K562 (cell line): ENCODE measurements around the gene RAP1GAP2. TPM values are rescaled to one million over a fixed set of nuclear protein-coding genes. Genes with fewer than 3 reads are reported as not detected.
A peak's percentile ranks its signal among the peaks of the same experiment; 100 is the strongest.

Experiments used
- ATAC-seq: fragments of 200-7000 bp; cut with Tn5 transposase; 3 replicates; pipeline ENCODE4 v1.9.1; 2020; ENCODE audit warnings: moderate library complexity
- BruUV-seq: library from RNA; stranded (reverse); fragments of 400-500 nt; replicated peaks from 2 replicates; lab custom pipeline; 2021; lab: Mats Ljungman, UMichigan
- CTCF ChIA-PET: fragments of 300-600 bp; formaldehyde crosslinking; extraction: SDS; loops from one replicate; lab custom pipeline; 2021; ENCODE audit warnings: low intra/inter-chr PET ratio; lab: Yijun Ruan, JAX
- POLR2A ChIA-PET: fragments of 300-600, 350-650 bp; sonication (Branson Sonifier 250); formaldehyde crosslinking; extraction: SDS; loops from one replicate; lab custom pipeline; 2021; ENCODE audit warnings: antibody characterized with exemption, inconsistent platforms; lab: Yijun Ruan, JAX
- DNase-seq, 4 experiments: peaks; one replicate each; pipeline versions ENCODE4 v3.0.0 to v3.0.0-alpha.2; 2011 to 2018; ENCODE audit warnings: low spot score in 3 of 4, mixed read lengths in 3 of 4; ENCODE audit errors: extremely low read depth in 1 of 4
- FAIRE-seq: peaks from 2 replicates; lab custom pipeline; 2011; peaks lifted over from hg19 to GRCh38; lab: Jason Lieb, UNC
- H2AFZ ChIP-seq: 2 replicates; pipeline ENCODE4 v1.6.0; 2011; ENCODE audit warnings: low read depth, low read length, control low read depth, inconsistent platforms
- H3K27ac ChIP-seq: fragments of 200-600 bp; 3 replicates; pipeline ENCODE4 v1.8.0; 2011; ENCODE audit warnings: low read depth, mild to moderate bottlenecking, control low read depth, inconsistent platforms, low read length, moderate library complexity, mixed read lengths; ENCODE audit errors: extremely low read depth
- H3K27me3 ChIP-seq, 2 experiments: fragments of 300-600 bp in 1 of 2; 2 replicates in 1 of 2; 3 replicates in 1 of 2; pipeline versions ENCODE4 v1.6.0 to v1.8.0; 2011; ENCODE audit warnings: inconsistent platforms in 2 of 2, low read length in 2 of 2, mild to moderate bottlenecking in 1 of 2, mixed read lengths in 1 of 2, moderate library complexity in 1 of 2; ENCODE audit not compliant: control insufficient read depth in 2 of 2, insufficient read depth in 2 of 2
- H3K36me3 ChIP-seq: fragments of 300-600 bp; 3 replicates; pipeline ENCODE4 v1.8.0; 2011; ENCODE audit warnings: mild to moderate bottlenecking, low read length, inconsistent platforms; ENCODE audit not compliant: control insufficient read depth, insufficient read depth
- H3K4me1 ChIP-seq, 2 experiments: fragments of 200-600 bp in 1 of 2; replicated peaks in 1 of 2; 2 replicates in 1 of 2; 3 replicates in 1 of 2; pipeline versions ENCODE4 v1.5.1 to v1.8.0; 2011; ENCODE audit warnings: inconsistent platforms in 2 of 2, low read length in 2 of 2, mild to moderate bottlenecking in 1 of 2, mixed read lengths in 1 of 2, moderate library complexity in 1 of 2; ENCODE audit not compliant: control insufficient read depth in 2 of 2, insufficient read depth in 2 of 2
- H3K4me2 ChIP-seq: 2 replicates; pipeline ENCODE4 v1.6.1; 2011; ENCODE audit warnings: low read length, control low read depth, inconsistent platforms, mixed read lengths; ENCODE audit not compliant: insufficient read depth
- H3K4me3 ChIP-seq: fragments of 200-600 bp; sonication (generic), shearing (Covaris generic); 2 replicates; pipeline ENCODE4 v1.5.1; 2016; ENCODE audit warnings: control low read depth, inconsistent platforms
- H3K79me2 ChIP-seq: fragments of 200-600 bp; 3 replicates; pipeline ENCODE4 v1.8.0; 2011; ENCODE audit warnings: low read length, inconsistent platforms; ENCODE audit not compliant: control insufficient read depth, insufficient read depth
- H3K9ac ChIP-seq, 2 experiments: 2 replicates each; pipeline versions ENCODE4 v1.6.0 to v1.6.1; 2011; ENCODE audit warnings: low read depth in 2 of 2, low read length in 2 of 2, control low read depth in 1 of 2, inconsistent platforms in 1 of 2, mild to moderate bottlenecking in 1 of 2, mixed read lengths in 1 of 2; ENCODE audit not compliant: insufficient read depth in 1 of 2
- H3K9me1 ChIP-seq: one replicate; pipeline ENCODE4 v1.6.0; 2011; ENCODE audit warnings: inconsistent platforms, mild to moderate bottlenecking, low read length, moderate library complexity; ENCODE audit not compliant: control insufficient read depth, insufficient read depth
- H3K9me3 ChIP-seq: replicated peaks from 2 replicates; pipeline ENCODE4 v1.5.1; 2011; ENCODE audit warnings: low read depth, low read length, inconsistent platforms; ENCODE audit not compliant: control insufficient read depth, insufficient read depth
- H4K20me1 ChIP-seq: replicated peaks from 2 replicates; pipeline ENCODE4 v1.6.1; 2011; ENCODE audit warnings: low read length, inconsistent platforms, mixed read lengths; ENCODE audit not compliant: control insufficient read depth, insufficient read depth
- HEY1 ChIP-seq: fragments of 250-450 bp; sonication (Bioruptor Pico); IDR thresholded peaks from 2 replicates; pipeline ENCODE4 v1.5.0; 2020; ENCODE audit warnings: mild to moderate bottlenecking, moderate library complexity, borderline replicate concordance
- HSF4 ChIP-seq: fragments of 250-450 bp; sonication (Bioruptor Pico); IDR thresholded peaks from 2 replicates; pipeline ENCODE4 v2.1.2; 2022; ENCODE audit warnings: mild to moderate bottlenecking, moderate library complexity, borderline replicate concordance
- LEF1 ChIP-seq: fragments of 450-650 bp; IDR thresholded peaks from 2 replicates; pipeline ENCODE4 v1.6.1; 2016; ENCODE audit warnings: mild to moderate bottlenecking
- MIER1 ChIP-seq: fragments of 450-650 bp; IDR thresholded peaks from 2 replicates; pipeline ENCODE4 v1.6.1; 2016; ENCODE audit warnings: antibody characterized with exemption, mild to moderate bottlenecking, low read depth
- PBX2 ChIP-seq, 2 experiments: IDR thresholded peaks in 1 of 2; conservative IDR thresholded peaks in 1 of 2; 2 replicates each; pipeline ENCODE4 v1.6.1; 2016; ENCODE audit warnings: low read depth in 2 of 2, mild to moderate bottlenecking in 1 of 2, missing compliant biosample characterization in 1 of 2, missing genetic modification characterization in 1 of 2, moderate library complexity in 1 of 2
- RBM25 ChIP-seq: fragments of 200-400 bp; formaldehyde crosslinking; IDR thresholded peaks from 2 replicates; pipeline ENCODE4 v1.6.1; 2018; ENCODE audit warnings: low read length, low read depth, moderate library complexity; ENCODE audit not compliant: severe bottlenecking
- SETDB1 ChIP-seq: IDR thresholded peaks from one replicate; pipeline ENCODE4 v1.6.1; 2012; ENCODE audit warnings: low read length, control low read depth, inconsistent platforms
- SMARCA4 ChIP-seq: fragments of 450-650 bp; IDR thresholded peaks from 2 replicates; pipeline ENCODE4 v1.6.1; 2016
- TCF3 ChIP-seq: sonication (generic); formaldehyde crosslinking; IDR thresholded peaks from 2 replicates; pipeline ENCODE4 v1.4.0; 2020; ENCODE audit warnings: mild to moderate bottlenecking, missing genetic modification reagents
- XRCC3 ChIP-seq: fragments of 450-650 bp; IDR thresholded peaks from 2 replicates; pipeline ENCODE4 v1.6.1; 2017; ENCODE audit warnings: mild to moderate bottlenecking, moderate library complexity
- ZBTB1 ChIP-seq: sonication (generic); formaldehyde crosslinking; IDR thresholded peaks from 2 replicates; pipeline ENCODE4 v1.8.1; 2023; ENCODE audit warnings: missing genetic modification reagents, low read depth, mild to moderate bottlenecking, borderline replicate concordance
- ZEB2 ChIP-seq: fragments of 450-650 bp; IDR thresholded peaks from 2 replicates; pipeline ENCODE4 v1.6.1; 2016
- ZFP36 ChIP-seq: fragments of 150-350 bp; IDR thresholded peaks from 2 replicates; pipeline ENCODE4 v1.6.1; 2018; ENCODE audit warnings: low read length, low read depth; ENCODE audit not compliant: partially characterized antibody
- ZNF143 ChIP-seq: sonication (generic); formaldehyde crosslinking; IDR thresholded peaks from 2 replicates; pipeline ENCODE4 v1.9.0; 2022; ENCODE audit warnings: mild to moderate bottlenecking, missing genetic modification reagents
- ZNF707 ChIP-seq: fragments of 250-450 bp; sonication (Bioruptor Pico); conservative IDR thresholded peaks from 2 replicates; pipeline ENCODE4 v1.8.0; 2022; ENCODE audit warnings: inconsistent platforms, mild to moderate bottlenecking, moderate library complexity
- WGBS: fragments of 100-300 bp; shearing (Covaris generic); methylation state at CpG from one replicate; pipeline ENCODE4 v1.1.6; 2016; ENCODE audit warnings: low coverage, mixed read lengths; ENCODE audit not compliant: insufficient coverage; ENCODE audit errors: missing lambda C conversion rate; 5-methylcytosine and 5-hydroxymethylcytosine counted together
- in situ Hi-C: fragments of 300-500 bp; cut with MboI; formaldehyde crosslinking; loops from 4 replicates; pipeline ENCODE4 v1.15.0; 2018; ENCODE audit warnings: inconsistent platforms, mixed read lengths
- intact Hi-C: fragments of 100-400 bp; cut with micrococcal nuclease; formaldehyde crosslinking; loops from 2 replicates; pipeline ENCODE4 v1.14.2; 2022
- polyA plus RNA-seq, 8 experiments: library from polyadenylated mRNA; depleted of rRNA in 4 of 8; stranded (reverse) in 5 of 8; unstranded in 3 of 8; fragments of >200 nt; fragmentation: Nextera tagmentation in 2 of 8; fragmentation: Illumina TruSeq in 1 of 8; extraction: Ambion mirVana in 2 of 8; extraction: Trizol in 1 of 8; gene quantifications; 2 replicates each; pipeline versions ENCODE4 v1.2.1 to v1.2.3, GENCODE V29; 2011 to 2014; ENCODE audit warnings: inconsistent platforms in 1 of 8, missing spikeins in 1 of 8
- total RNA-seq, 7 experiments: library from RNA; depleted of rRNA in 6 of 7; stranded (reverse); fragments of >200 nt in 6 of 7; fragmentation: Illumina TruSeq in 2 of 7; extraction: Trizol in 2 of 7; gene quantifications; 2 replicates each; pipeline versions ENCODE4 v1.2.1 to v1.2.3, GENCODE V29; 2011 to 2021; ENCODE audit warnings: low replicate concordance in 1 of 7

Gene RAP1GAP2
- total and polyA plus RNA-seq, 9 of the 15 experiments (the other 6 are each of a cell fraction or from before 2014, with no cell fraction given), result 0.01 to 1.3 (median 0.42) TPM; not detected in 1

GRCh38 chr17:2936351-2936750 is 140.1 kb downstream of the RAP1GAP2 start:
- H3K9ac ChIP-seq, result no peak overlapping the region
- BruUV-seq, result no TSS peak
- peaks cover 0 to 9% of the 10 kb centered on the region in 2 experiments; a peak in 1 of 5 replicates for H3K4me1 ChIP-seq
- H3K27me3 ChIP-seq, result peaks cover 0 to 63% of the 10 kb centered on the region in 2 experiments; a peak in 3 of 5 replicates
- H3K4me2 ChIP-seq, result no peak overlapping the region
- FAIRE-seq (no peak), DNase-seq (no peak), ATAC-seq (no peak)
- TF ChIP-seq TCF3 (CRISPR knock-in tag) (no peak), HSF4 (CRISPR knock-in tag) (no peak), SMARCA4 (no peak), ZNF707 (CRISPR knock-in tag) (no peak), ZBTB1 (CRISPR knock-in tag) (no peak)
- H3K36me3 ChIP-seq, result no peaks in the 10 kb centered on the region
- H4K20me1 ChIP-seq, result no peaks in the 10 kb centered on the region; the same call in 1 of the 2 replicates
- H3K27ac ChIP-seq, result no peak overlapping the region
- no peaks in the 10 kb centered on the region for H3K79me2 ChIP-seq
- no peaks in the 10 kb centered on the region for H3K9me3 ChIP-seq
- H2AFZ ChIP-seq, result no peak overlapping the region
- 0% methylated on average over 4 of the region's 5 CpGs for WGBS
- intact Hi-C loops, result no loop called here
- in situ Hi-C loops, result no loop called here
- ChIA-PET POLR2A (no interaction called here), CTCF (no interaction called here)
- H3K4me3 ChIP-seq, result no peak overlapping the region
- no peaks in the 10 kb centered on the region for H3K9me1 ChIP-seq

- Histone ChIP-seq H3K27me3 (peaks cover 0 to 58% of the 10 kb centered on the region in 2 experiments; a peak in 3 of 5 replicates), H3K9me1 (no peaks in the 10 kb centered on the region), H3K27ac (no peak overlapping the region), H3K36me3 (no peaks in the 10 kb centered on the region), H3K4me3 (no peak overlapping the region), H3K9ac (no peak overlapping the region), H3K79me2 (no peaks in the 10 kb centered on the region), H3K4me1 (peaks cover 0 to 9% of the 10 kb centered on the region in 2 experiments; a peak in 1 of 5 replicates), H2AFZ (no peak overlapping the region), H3K4me2 (no peak overlapping the region), H3K9me3 (no peaks in the 10 kb centered on the region), H4K20me1 (no peaks in the 10 kb centered on the region; the same call in 1 of the 2 replicates)
- ATAC-seq (no peak), DNase-seq (no peak), FAIRE-seq (no peak)
- intact Hi-C loops (no loop called here), in situ Hi-C loops (no loop called here)
- BruUV-seq, result no TSS peak
- ChIA-PET POLR2A (no interaction called here), CTCF (no interaction called here)
- WGBS, result 0% methylated on average over 7 of the region's 7 CpGs
- no peak for TF ChIP-seq SETDB1
- TF ChIP-seq LEF1, result no peak
- TF ChIP-seq HEY1, result no peak
- TF ChIP-seq ZFP36, result peak; percentile 90
- peak; percentile 58 for TF ChIP-seq RBM25
- TF ChIP-seq MIER1, result no peak
- TF ChIP-seq ZEB2, result no peak
- no peak for TF ChIP-seq ZNF143 (CRISPR knock-in tag)
- no peak for TF ChIP-seq XRCC3
- no peak for TF ChIP-seq PBX2 (CRISPR knock-in tag; IDR thresholded peaks at IDR 0.05; ENCODE audit: low read depth)
- no peak for TF ChIP-seq PBX2 (tag; conservative IDR thresholded peaks at IDR 0.05; ENCODE audit: low read depth)
Measured at GRCh38 chr17:2936771-2937321, 140.6 kb downstream of the RAP1GAP2 start.
